Fibroblast of lung (primary cell): ENCODE data around the gene EXOSC10.

Experiments
- CTCF ChIP-seq, 2 donors: IDR thresholded peaks in 1 of 2; conservative IDR thresholded peaks in 1 of 2; 1 replicate in 1 of 2; 2 replicates in 1 of 2; pipeline ENCODE4 v1.5.1; 2011 to 2012; ENCODE audit warnings: low read length in 2 of 2, control low read depth in 1 of 2, inconsistent platforms in 1 of 2, low read depth in 1 of 2, mild to moderate bottlenecking in 1 of 2
- EZH2 ChIP-seq: IDR thresholded peaks from 2 replicates; pipeline ENCODE4 v1.5.1; 2012; ENCODE audit warnings: low read length, control low read depth, mild to moderate bottlenecking; ENCODE audit errors: missing control alignments

GRCh38 chr1:11100149-11100493 lies 452 bp upstream of the EXOSC10 start:
- TF ChIP-seq EZH2 (no peak), CTCF (conservative IDR thresholded peaks at IDR 0.05 in 1 of 2, IDR thresholded peaks at IDR 0.05 in 1 of 2; ENCODE audit: low read depth in 1 of 2, low read length in 2 of 2) (no peak)
